K562 (cell line): ENCODE results near the gene EVA1A.

Source experiments
- ARID3A ChIP-seq: IDR thresholded peaks from 2 replicates; pipeline ENCODE4 v1.6.1; 2012; ENCODE audit warnings: low read depth, low read length, improper control_type of control experiment, borderline replicate concordance
- BMI1 ChIP-seq: fragments of 150-350 bp; IDR thresholded peaks from 2 replicates; pipeline ENCODE4 v1.6.1; 2014; ENCODE audit warnings: low read length
- CEBPB ChIP-seq: fragments of 450-650 bp; IDR thresholded peaks from 2 replicates; pipeline ENCODE4 v1.6.1; 2016; ENCODE audit warnings: missing genetic modification characterization, missing compliant biosample characterization
- CHCHD3 ChIP-seq: fragments of 250-450 bp; sonication (Bioruptor Pico); IDR thresholded peaks from 2 replicates; pipeline ENCODE4 v2.1.2; 2022; ENCODE audit warnings: mild to moderate bottlenecking
- CTCF ChIP-seq, 3 experiments: IDR thresholded peaks in 2 of 3; conservative IDR thresholded peaks in 1 of 3; 2 replicates each; pipeline ENCODE4 v1.5.1; 2011 to 2012; ENCODE audit warnings: low read length in 3 of 3, mild to moderate bottlenecking in 3 of 3, control low read depth in 2 of 3, improper control_type of control experiment in 1 of 3, inconsistent platforms in 1 of 3, low read depth in 1 of 3, mixed read lengths in 1 of 3, moderate library complexity in 1 of 3; ENCODE audit not compliant: insufficient read depth in 2 of 3
- EZH2 ChIP-seq: IDR thresholded peaks from 2 replicates; pipeline ENCODE4 v1.6.1; 2012; ENCODE audit warnings: low read depth, mild to moderate bottlenecking, inconsistent platforms, low read length, borderline replicate concordance
- MED1 ChIP-seq: sonication (generic); formaldehyde crosslinking; IDR thresholded peaks from 2 replicates; pipeline ENCODE4 v1.8.1; 2023; ENCODE audit warnings: missing genetic modification reagents, borderline replicate concordance
- MEF2D ChIP-seq: conservative IDR thresholded peaks from 2 replicates; pipeline ENCODE4 v1.6.1; 2016; ENCODE audit warnings: low read depth, missing genetic modification characterization, missing compliant biosample characterization
- MYBL2 ChIP-seq, 2 experiments: fragments of 450-650 bp in 1 of 2; sonication (generic) in 1 of 2; formaldehyde crosslinking in 1 of 2; IDR thresholded peaks; 2 replicates each; pipeline versions ENCODE4 v1.6.1 to v1.8.1; 2017 to 2022; ENCODE audit warnings: borderline replicate concordance in 1 of 2, inconsistent platforms in 1 of 2, low read depth in 1 of 2, mild to moderate bottlenecking in 1 of 2, missing genetic modification reagents in 1 of 2, moderate library complexity in 1 of 2
- NBN ChIP-seq: fragments of 450-650 bp; IDR thresholded peaks from 2 replicates; pipeline ENCODE4 v1.6.1; 2016; ENCODE audit warnings: low read depth, mild to moderate bottlenecking
- POLR2AphosphoS2 ChIP-seq: IDR thresholded peaks from 2 replicates; pipeline ENCODE4 v1.6.1; 2012; ENCODE audit warnings: low read length, improper control_type of control experiment
- ZBTB7A ChIP-seq: IDR thresholded peaks from 2 replicates; pipeline ENCODE4 v1.6.1; 2011; ENCODE audit warnings: low read depth, mild to moderate bottlenecking, low read length, moderate library complexity, borderline replicate concordance; ENCODE audit not compliant: control insufficient read depth
- ZC3H11A ChIP-seq: IDR thresholded peaks from 2 replicates; pipeline ENCODE4 v1.6.1; 2012; ENCODE audit warnings: low read depth, low read length, improper control_type of control experiment
- ZNF77 ChIP-seq: fragments of 250-450 bp; sonication (Bioruptor Pico); IDR thresholded peaks from 2 replicates; pipeline ENCODE4 v1.5.0; 2020

- TF ChIP-seq MED1 (CRISPR knock-in tag) (no peak), POLR2AphosphoS2 (no peak), NBN (no peak), CEBPB (tag) (no peak), CHCHD3 (CRISPR knock-in tag) (no peak), CTCF (IDR thresholded peaks at IDR 0.05 in 2 of 3, conservative IDR thresholded peaks at IDR 0.05 in 1 of 3; ENCODE audit: insufficient read depth in 2 of 3, low read depth in 1 of 3, low read length in 3 of 3) (no peak), ZBTB7A (no peak), ZC3H11A (no peak), MEF2D (tag) (no peak), ARID3A (no peak), BMI1 (no peak), ZNF77 (CRISPR knock-in tag) (no peak), EZH2 (no peak), MYBL2 (IDR thresholded peaks at IDR 0.05; ENCODE audit: low read depth) (no peak), MYBL2 (CRISPR knock-in tag; IDR thresholded peaks at IDR 0.05; ENCODE audit: borderline replicate concordance) (no peak)
Observed at GRCh38 chr2:75482398-75482797, 78.3 kb downstream of the EVA1A start.
